ENCODE measurements around the gene MTSS2. TPM values are rescaled to one million over a fixed set of nuclear protein-coding genes. Genes with fewer than 3 reads are reported as not detected.
A peak's percentile ranks its signal among the peaks of the same experiment; 100 is the strongest.

MTSS2 gene
- total RNA-seq, 2 experiments from 2014 or later, result 4.6 to 4.8 TPM

DNA sequence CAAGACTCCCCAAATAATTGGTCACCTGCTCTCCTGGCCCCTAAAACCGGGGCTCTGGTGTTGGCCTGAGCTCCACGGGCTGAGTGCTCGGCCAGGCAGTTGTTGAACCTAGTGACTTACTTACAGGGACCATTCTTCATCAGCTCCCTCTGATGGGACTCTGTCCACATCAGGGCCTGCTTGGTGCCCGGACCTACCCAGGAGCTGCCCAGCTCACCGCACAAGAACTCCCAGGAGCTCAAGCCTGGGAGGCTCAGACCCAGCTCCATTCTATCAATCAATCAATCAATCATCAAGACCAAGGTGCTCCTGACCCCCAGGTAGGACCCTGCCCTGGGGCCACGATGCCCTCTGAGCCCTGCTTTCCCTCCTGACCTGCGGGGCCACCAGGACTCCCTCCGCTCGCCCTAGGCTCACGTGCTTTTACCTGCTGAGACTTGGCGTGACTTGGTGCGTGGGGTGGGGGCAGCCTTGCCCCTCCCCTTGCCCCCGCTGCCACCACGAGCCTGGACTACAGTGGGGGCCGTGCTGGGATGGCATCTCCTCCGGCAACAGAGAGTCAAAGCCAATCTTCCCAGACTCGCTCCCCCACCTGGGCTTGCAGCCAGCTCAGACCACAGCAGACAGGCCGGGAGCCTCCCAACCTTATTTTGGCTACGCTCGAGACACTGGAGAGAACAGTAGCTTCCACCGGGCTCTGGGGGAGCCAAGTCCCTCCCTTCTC is 23.8 kb downstream of the MTSS2 start:
- H3K27ac Mint-ChIP-seq, result peak overlapping the region; percentile 21
- ATAC-seq (ENCODE audit: low read depth) (no peak), DNase-seq (no peak)
- H3K4me1 Mint-ChIP-seq, result peaks cover 4% of the 10 kb centered on the region
- H3K27me3 Mint-ChIP-seq, result no peaks in the 10 kb centered on the region
- POLR2A ChIA-PET, result no interaction called here
- peaks cover 4% of the 10 kb centered on the region for H3K36me3 Mint-ChIP-seq
- no peak overlapping the region for H3K4me3 Mint-ChIP-seq
- H3K9me3 Mint-ChIP-seq, result no peaks in the 10 kb centered on the region

DNA sequence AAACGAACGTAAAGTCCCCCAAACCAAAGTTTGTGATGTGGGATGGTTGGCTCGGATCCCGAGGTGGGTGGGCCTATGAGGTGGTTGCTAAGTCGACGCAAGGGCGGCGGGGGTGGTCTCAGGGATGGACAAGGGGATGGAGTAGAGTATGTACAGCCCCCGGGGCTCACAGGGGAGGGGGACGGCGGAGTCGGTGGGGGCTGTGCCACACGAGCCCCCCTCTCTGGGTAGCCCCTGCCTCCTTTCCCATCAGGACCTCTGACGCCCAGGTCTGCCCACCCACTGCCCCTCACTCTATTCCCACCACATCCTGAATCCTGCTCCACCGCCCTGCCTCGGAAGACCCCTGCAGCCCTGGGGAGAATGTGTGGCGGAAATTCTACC is 24.3 kb downstream of the MTSS2 start:
- Mint-ChIP-seq H3K27ac (no peak overlapping the region), H3K9me3 (no peaks in the 10 kb centered on the region), H3K4me3 (no peak overlapping the region), H3K27me3 (no peaks in the 10 kb centered on the region), H3K4me1 (peaks cover 4% of the 10 kb centered on the region), H3K36me3 (peaks cover 1% of the 10 kb centered on the region)
- POLR2A ChIA-PET, result no interaction called here
- no peak for DNase-seq
- no peak for ATAC-seq (ENCODE audit: low read depth)

DNA sequence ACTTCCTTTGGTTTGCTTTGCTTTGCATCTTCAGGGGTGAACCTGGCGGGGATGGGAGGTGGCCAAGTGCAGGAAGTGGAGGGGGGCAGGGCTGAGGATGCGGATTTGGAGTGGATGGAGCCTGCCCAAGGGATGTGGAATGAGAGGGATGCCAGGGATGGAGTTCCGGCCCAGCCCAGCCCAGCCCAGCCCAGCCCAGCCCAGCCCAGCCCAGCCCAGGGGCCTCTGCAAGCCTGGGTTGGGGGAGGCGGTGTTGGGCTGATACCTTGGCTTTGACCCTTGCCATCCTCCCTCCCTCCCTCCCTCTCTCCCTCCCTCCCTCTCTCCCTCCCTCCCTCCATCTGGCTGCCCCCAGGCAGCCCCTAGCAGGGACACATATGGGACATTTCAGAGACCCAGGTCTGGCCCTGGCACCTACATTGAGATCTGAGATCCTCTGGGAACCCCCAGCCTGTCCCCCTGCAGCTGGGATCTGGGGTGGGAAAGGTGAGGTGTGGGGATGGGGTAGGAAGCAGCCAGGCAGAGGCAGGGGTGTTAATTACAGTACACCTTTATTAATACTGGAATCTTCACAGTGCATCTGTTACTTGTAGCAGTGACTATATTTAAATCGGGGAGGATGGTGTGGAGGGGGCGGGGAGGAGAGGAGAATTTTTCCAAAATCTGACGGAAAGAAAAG is 25.0 kb downstream of the MTSS2 start:
- Mint-ChIP-seq H3K27me3 (no peaks in the 10 kb centered on the region), H3K4me3 (peak overlapping the region; percentile 30), H3K9me3 (no peaks in the 10 kb centered on the region), H3K4me1 (peaks cover 4% of the 10 kb centered on the region), H3K27ac (peak overlapping the region; percentile 78), H3K36me3 (no peaks in the 10 kb centered on the region)
- ATAC-seq (ENCODE audit: low read depth), result peak; percentile 53
- POLR2A ChIA-PET, result interaction anchor here (0.9 kb wide), 1 partner anchor 35 kb away, joined by 3 read pairs; no protein-coding TSS in a partner anchor
- DNase-seq, result no peak

DNA sequence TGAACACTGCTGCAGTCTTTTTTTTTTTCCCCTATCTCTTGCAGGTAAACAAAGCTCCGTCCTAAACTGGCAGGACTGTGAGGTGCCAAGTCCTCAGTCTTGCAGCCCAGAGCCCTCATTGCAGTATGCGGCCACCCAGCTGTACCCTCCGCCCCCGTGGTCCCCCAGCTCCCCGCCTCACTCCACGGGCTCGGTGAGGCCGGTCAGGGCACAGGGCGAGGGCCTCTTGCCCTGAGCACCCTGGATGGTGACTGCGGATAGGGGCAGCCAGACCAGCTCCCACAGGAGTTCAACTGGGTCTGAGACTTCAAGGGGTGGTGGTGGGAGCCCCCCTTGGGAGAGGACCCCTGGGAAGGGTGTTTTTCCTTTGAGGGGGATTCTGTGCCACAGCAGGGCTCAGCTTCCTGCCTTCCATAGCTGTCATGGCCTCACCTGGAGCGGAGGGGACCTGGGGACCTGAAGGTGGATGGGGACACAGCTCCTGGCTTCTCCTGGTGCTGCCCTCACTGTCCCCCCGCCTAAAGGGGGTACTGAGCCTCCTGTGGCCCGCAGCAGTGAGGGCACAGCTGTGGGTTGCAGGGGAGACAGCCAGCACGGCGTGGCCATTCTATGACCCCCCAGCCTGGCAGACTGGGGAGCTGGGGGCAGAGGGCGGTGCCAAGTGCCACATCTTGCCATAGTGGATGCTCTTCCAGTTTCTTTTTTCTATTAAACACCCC is 25.7 kb downstream of the MTSS2 start:
- DNase-seq (no peak), ATAC-seq (ENCODE audit: low read depth) (no peak)
- POLR2A ChIA-PET, result interaction anchor here (0.9 kb wide), 1 partner anchor 36 kb away, joined by 3 read pairs; no protein-coding TSS in a partner anchor
- peaks cover 4% of the 10 kb centered on the region for H3K4me1 Mint-ChIP-seq
- peak overlapping the region; percentile 30 for H3K4me3 Mint-ChIP-seq
- peak overlapping the region; percentile 78 for H3K27ac Mint-ChIP-seq
- peaks cover 3% of the 10 kb centered on the region for H3K27me3 Mint-ChIP-seq
- no peaks in the 10 kb centered on the region for H3K9me3 Mint-ChIP-seq
- H3K36me3 Mint-ChIP-seq, result no peaks in the 10 kb centered on the region

DNA sequence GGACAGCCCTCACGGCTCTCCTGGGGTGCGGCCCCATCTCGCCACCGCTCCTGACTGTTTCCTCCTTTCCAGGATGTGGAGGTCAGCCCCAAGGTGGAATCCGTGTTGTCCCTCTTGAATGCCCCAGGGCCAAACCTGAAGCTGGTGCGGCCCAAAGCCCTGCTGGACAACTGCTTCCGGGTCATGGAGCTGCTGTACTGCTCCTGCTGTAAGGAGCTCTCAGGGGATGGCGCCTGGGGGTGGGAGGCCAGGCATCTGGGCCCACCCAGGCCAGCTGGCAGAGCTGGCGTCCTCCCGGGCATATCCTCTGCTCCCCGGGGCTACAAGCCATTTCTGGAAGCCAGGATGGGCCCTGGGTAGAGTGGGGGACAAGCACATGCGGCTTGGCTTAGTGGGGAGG is 26.3 kb downstream of the MTSS2 start:
- POLR2A ChIA-PET, result interaction anchor here (0.9 kb wide), 1 partner anchor 37 kb away, joined by 3 read pairs; no protein-coding TSS in a partner anchor
- DNase-seq, result no peak
- no peak overlapping the region for H3K4me3 Mint-ChIP-seq
- no peak for ATAC-seq (ENCODE audit: low read depth)
- H3K36me3 Mint-ChIP-seq, result no peaks in the 10 kb centered on the region
- peaks cover 3% of the 10 kb centered on the region for H3K27me3 Mint-ChIP-seq
- no peak overlapping the region for H3K27ac Mint-ChIP-seq
- H3K9me3 Mint-ChIP-seq, result no peaks in the 10 kb centered on the region
- peaks cover 4% of the 10 kb centered on the region for H3K4me1 Mint-ChIP-seq

DNA sequence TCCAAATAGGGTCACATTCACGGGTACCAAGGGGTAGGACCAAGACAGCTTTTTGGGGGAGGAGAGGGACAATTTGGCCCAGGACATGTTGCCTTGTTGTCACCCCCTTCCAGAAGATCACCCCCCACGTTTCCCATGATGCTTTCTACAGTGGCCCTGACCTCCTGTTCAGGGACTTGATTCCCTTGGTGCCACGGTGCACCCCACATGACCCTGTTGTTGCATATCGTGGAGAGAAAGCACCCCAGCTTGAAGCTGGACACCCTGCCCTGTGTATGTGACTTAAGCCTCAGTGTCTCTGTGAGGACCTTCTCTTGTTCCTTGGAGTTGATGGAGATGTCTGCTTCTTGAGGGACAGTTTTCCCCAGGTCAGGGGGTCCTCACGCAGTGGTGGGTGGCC is 26.9 kb downstream of the MTSS2 start:
- H3K27me3 Mint-ChIP-seq, result peaks cover 3% of the 10 kb centered on the region
- no peak overlapping the region for H3K4me3 Mint-ChIP-seq
- POLR2A ChIA-PET, result no interaction called here
- DNase-seq (no peak), ATAC-seq (ENCODE audit: low read depth) (no peak)
- H3K36me3 Mint-ChIP-seq, result no peaks in the 10 kb centered on the region
- H3K4me1 Mint-ChIP-seq, result peaks cover 4% of the 10 kb centered on the region
- peak overlapping the region; percentile 39 for H3K27ac Mint-ChIP-seq
- no peaks in the 10 kb centered on the region for H3K9me3 Mint-ChIP-seq

DNA sequence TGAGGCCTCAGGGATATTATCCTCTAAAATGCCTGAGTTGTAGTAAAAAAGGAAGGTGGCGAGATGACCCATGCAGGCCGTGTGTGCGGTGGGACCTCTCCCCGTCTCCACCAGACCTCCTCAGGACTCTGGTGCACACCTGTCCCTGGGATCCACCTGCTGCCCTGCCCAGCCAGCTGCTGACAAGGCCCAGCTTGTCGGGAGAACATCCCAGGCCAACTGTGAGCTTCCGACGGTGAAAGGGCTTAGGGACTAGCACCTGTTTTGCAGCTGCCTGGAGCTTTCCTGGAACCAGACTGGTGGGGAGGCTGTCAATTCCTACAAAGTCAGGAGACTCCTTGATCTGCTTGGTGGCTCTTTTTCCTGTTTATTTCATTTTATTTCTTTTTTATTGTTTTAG is 27.9 kb downstream of the MTSS2 start:
- Mint-ChIP-seq H3K27ac (no peak overlapping the region), H3K36me3 (no peaks in the 10 kb centered on the region), H3K27me3 (peaks cover 3% of the 10 kb centered on the region), H3K4me3 (no peak overlapping the region), H3K9me3 (no peaks in the 10 kb centered on the region), H3K4me1 (peaks cover 8% of the 10 kb centered on the region)
- no peak for ATAC-seq (ENCODE audit: low read depth)
- POLR2A ChIA-PET, result no interaction called here
- DNase-seq, result no peak

DNA sequence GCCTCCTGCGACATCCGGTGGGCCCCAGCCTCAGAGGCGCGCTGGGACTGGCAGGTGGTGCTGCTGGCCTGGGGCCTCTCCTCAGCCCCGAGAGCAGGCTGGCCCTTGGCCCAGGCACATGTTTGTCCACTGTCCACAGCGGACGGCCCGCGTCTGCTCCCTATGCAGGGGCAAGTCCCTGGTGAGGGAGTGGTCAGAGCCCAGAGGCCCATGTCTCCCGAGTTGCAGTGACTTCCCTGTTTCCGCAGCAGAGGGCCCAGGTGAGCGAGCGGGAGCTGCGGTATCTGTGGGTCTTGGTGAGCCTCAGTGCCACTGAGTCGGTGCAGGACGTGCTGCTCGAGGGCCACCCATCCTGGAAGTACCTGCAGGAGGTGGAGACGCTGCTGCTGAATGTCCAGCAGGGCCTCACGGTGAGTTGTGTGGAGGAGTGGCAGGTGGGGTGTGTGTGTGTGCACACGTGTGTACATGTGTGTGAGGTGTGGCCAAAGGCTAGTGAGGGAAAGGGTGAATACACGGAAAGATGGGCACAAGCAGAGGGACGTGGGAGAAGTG is 29.1 kb downstream of the MTSS2 start:
- peaks cover 3% of the 10 kb centered on the region for H3K27me3 Mint-ChIP-seq
- no peaks in the 10 kb centered on the region for H3K9me3 Mint-ChIP-seq
- H3K36me3 Mint-ChIP-seq, result no peaks in the 10 kb centered on the region
- POLR2A ChIA-PET, result no interaction called here
- H3K27ac Mint-ChIP-seq, result no peak overlapping the region
- no peak overlapping the region for H3K4me3 Mint-ChIP-seq
- H3K4me1 Mint-ChIP-seq, result peaks cover 8% of the 10 kb centered on the region
- ATAC-seq (ENCODE audit: low read depth) (no peak), DNase-seq (no peak)

DNA sequence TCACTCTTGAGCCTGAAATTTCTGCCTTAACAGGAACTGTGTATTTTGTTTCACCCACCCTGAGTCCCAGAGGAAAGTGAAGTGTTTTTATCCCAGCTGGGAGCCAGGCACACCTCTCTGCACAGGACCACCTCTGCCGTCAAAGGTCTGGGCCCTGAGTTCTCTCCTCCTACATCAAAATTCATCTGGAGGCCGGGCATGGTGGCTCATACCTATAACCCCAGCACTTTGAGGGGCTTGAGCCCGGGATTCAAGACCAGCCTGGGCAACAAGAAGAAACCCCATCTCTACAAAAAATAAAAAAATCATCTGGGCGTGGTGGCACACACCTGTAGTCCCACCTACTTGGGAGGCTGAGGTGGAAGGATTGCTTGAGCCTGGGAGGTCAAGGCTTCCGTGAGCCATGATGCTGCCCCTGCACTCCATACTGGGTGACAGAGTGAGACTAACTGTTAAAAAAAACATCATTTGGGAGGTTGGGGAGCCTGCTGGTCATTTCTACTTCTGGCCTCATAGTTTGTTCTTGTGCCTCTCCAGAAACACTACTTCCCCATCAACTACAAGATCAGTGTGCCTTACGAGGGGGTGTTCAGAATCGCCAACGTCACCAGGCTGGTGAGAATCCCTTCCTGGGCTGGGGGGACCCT is 29.7 kb downstream of the MTSS2 start:
- H3K4me3 Mint-ChIP-seq, result no peak overlapping the region
- no peak overlapping the region for H3K27ac Mint-ChIP-seq
- no peaks in the 10 kb centered on the region for H3K9me3 Mint-ChIP-seq
- no peaks in the 10 kb centered on the region for H3K36me3 Mint-ChIP-seq
- POLR2A ChIA-PET, result no interaction called here
- no peak for DNase-seq
- H3K27me3 Mint-ChIP-seq, result peaks cover 3% of the 10 kb centered on the region
- no peak for ATAC-seq (ENCODE audit: low read depth)
- H3K4me1 Mint-ChIP-seq, result peaks cover 8% of the 10 kb centered on the region

DNA sequence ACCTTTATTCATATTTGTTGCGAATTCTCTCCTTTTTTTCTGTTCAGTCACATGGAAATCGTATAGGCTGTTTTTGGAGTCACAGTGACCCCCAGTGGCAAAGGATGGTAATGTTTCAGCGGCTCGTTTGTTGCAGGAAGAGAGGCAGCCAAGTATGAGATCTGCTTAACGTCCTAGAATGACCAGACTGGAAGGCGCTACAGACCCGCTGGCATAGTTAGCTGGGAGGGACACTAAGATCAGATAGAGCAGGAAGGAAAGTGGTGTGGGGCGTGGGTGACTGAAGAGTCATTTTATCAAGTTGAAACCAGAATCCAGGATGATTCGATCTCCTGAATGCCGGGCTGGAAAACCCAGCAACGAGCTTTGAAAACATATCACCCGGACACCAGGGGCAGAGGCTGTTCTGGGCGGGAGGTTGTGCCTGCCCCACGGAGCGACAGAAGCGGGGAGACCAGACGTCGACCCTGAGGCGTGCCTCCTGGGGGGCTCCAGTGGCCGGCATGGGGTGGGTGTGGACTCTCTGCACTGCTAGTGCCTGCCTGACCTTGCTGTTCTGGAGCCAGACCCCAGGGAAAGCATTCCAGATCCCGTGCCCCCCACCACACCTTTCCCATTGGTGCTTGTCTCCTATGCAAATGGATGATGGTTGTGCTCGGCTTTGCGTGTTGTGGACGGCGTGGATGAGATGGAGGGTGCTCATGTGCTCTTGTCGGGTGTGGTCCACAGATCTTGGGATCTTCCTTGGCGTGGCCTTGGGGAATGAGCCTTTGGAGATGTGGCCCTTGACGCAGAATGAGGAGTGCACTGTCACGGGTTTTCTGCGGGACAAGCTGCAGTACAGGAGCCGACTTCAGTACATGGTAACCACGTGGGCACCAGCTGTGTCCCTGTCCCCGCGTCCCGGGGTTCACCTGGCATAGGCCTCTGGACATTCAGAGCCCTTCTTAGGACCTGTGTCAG is 31.8 kb downstream of the MTSS2 start:
- DNase-seq (peak; percentile 81), ATAC-seq (ENCODE audit: low read depth) (peak; percentile 83)
- Mint-ChIP-seq H3K27me3 (peaks cover 6% of the 10 kb centered on the region), H3K4me3 (peak overlapping the region; percentile 84), H3K4me1 (peaks cover 4% of the 10 kb centered on the region), H3K9me3 (no peaks in the 10 kb centered on the region), H3K27ac (peak overlapping the region; percentile 90), H3K36me3 (no peaks in the 10 kb centered on the region)
- POLR2A ChIA-PET, result interaction anchor here (1.4 kb wide), 2 partner anchors 145 to 365 kb away, joined by 3 read pairs; partner anchors contain the start of gene AARS1

DNA sequence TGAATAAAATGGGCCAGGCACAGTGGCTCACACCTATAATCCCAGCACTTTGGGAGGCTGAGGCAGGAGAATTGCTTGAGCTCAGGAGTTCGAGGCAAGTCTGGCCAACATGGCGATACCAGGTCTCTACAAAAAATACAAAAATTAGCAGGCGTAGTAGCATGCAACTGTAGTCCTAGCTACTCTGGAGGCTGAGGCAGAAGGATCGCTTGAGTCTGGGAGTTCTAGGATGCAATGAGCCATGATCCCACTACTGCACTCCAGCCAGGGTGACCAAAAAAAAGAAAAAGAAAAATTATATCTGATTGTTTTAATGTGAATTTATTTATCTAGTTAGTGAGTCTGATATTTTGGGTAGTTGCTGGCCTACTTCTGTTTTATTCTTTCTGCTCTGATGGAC is 32.4 kb downstream of the MTSS2 start:
- POLR2A ChIA-PET, result interaction anchor here (0.7 to 1.4 kb wide), 3 partner anchors 145 to 364 kb away, joined by 3 read pairs; partner anchors contain the start of gene AARS1
- DNase-seq (no peak), ATAC-seq (ENCODE audit: low read depth) (no peak)
- Mint-ChIP-seq H3K36me3 (no peaks in the 10 kb centered on the region), H3K4me1 (peaks cover 4% of the 10 kb centered on the region), H3K4me3 (no peak overlapping the region), H3K27ac (no peak overlapping the region), H3K27me3 (peaks cover 6% of the 10 kb centered on the region), H3K9me3 (no peaks in the 10 kb centered on the region)

DNA sequence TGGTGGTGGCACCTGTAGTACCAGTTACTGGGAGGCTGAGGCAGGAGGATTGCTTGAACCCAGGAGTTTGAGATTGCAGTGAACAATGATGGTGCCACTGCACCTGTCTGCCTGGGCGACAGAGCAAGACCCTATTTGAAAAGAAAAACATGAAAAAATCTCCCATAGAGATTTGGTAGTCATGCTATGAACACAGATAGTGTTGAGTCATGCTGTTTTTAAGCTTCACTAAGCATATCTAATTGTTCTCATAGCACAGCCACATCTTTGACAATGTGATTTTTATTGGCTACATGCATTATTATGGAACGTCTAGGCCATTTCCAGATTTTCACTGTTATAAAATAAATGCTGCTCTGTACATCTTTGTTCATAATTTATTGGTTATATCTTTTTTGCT is 33.5 kb downstream of the MTSS2 start:
- ATAC-seq (ENCODE audit: low read depth) (no peak), DNase-seq (no peak)
- H3K27ac Mint-ChIP-seq, result no peak overlapping the region
- H3K4me1 Mint-ChIP-seq, result peaks cover 4% of the 10 kb centered on the region
- POLR2A ChIA-PET, result interaction anchor here (1.4 kb wide), 1 partner anchor 144 kb away, joined by 3 read pairs; no protein-coding TSS in a partner anchor
- H3K27me3 Mint-ChIP-seq, result peaks cover 6% of the 10 kb centered on the region
- no peak overlapping the region for H3K4me3 Mint-ChIP-seq
- no peaks in the 10 kb centered on the region for H3K9me3 Mint-ChIP-seq
- H3K36me3 Mint-ChIP-seq, result no peaks in the 10 kb centered on the region

All from activated naive CD8-positive, alpha-beta T cell treated with anti-CD3 and anti-CD28 coated beads, Interleukin-2, amount 10 ng/mL, durations not matched to agents 7 days and 5 days (primary cell).